Measurements from ENCODE around the gene THAP9.

The THAP9 gene

DNA sequence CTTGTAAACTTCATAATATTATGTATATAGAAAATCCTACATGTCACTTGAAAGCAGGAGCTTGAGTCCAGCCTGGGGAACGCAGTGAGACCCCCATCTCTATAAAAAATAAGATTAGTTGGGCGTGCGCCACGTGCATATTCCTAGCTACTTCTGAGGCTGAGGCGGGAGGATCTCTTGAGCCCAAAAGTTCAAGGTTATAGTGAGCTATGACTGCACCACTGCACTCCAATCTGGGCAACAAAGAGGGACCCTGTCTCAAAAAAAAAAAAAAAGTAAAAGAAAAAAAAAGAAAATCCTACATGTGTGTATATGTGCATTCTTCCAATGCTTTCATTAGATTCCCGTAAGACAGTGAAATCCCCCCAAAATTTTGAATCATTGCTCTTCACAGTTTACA lies 11.2 kb upstream of the THAP9 start:
- TF ChIP-seq, protein P1, sequence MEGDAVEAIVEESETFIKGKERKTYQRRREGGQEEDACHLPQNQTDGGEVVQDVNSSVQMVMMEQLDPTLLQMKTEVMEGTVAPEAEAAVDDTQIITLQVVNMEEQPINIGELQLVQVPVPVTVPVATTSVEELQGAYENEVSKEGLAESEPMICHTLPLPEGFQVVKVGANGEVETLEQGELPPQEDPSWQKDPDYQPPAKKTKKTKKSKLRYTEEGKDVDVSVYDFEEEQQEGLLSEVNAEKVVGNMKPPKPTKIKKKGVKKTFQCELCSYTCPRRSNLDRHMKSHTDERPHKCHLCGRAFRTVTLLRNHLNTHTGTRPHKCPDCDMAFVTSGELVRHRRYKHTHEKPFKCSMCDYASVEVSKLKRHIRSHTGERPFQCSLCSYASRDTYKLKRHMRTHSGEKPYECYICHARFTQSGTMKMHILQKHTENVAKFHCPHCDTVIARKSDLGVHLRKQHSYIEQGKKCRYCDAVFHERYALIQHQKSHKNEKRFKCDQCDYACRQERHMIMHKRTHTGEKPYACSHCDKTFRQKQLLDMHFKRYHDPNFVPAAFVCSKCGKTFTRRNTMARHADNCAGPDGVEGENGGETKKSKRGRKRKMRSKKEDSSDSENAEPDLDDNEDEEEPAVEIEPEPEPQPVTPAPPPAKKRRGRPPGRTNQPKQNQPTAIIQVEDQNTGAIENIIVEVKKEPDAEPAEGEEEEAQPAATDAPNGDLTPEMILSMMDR (IDR thresholded peaks at IDR 0.05; ENCODE audit: low read depth, low read length, missing control alignments), result no peak
- peak overlapping the region; percentile 99 for H3K4me3 ChIP-seq (replicated peaks; ENCODE audit: low read depth, low read length)
- DNase-seq (ENCODE audit: extremely low read depth, low read depth), result no peak

DNA sequence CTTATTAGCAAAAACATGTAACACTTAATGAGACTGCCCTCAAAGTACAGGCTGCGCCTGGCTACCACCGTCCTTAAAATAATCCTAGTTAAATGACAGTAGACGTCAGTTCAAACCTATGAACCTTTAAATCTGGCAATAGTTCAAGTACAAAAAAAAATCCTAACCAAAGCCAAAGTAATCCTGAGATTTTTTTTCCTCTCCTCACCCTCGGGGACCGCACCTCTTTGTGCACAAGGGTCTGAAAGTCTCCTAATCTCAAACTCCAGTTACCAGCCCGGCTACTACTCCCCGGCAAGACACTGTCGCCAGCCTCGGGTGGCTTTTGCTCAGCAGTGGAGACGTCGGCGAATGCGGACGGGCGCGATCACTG lies 10.0 kb upstream of the THAP9 start:
- TF ChIP-seq, protein P1 (IDR thresholded peaks at IDR 0.05; ENCODE audit: low read depth, low read length, missing control alignments), result no peak
- DNase-seq (ENCODE audit: extremely low read depth, low read depth), result no peak
- peak overlapping the region; percentile 99 for H3K4me3 ChIP-seq (replicated peaks; ENCODE audit: low read depth, low read length)

DNA sequence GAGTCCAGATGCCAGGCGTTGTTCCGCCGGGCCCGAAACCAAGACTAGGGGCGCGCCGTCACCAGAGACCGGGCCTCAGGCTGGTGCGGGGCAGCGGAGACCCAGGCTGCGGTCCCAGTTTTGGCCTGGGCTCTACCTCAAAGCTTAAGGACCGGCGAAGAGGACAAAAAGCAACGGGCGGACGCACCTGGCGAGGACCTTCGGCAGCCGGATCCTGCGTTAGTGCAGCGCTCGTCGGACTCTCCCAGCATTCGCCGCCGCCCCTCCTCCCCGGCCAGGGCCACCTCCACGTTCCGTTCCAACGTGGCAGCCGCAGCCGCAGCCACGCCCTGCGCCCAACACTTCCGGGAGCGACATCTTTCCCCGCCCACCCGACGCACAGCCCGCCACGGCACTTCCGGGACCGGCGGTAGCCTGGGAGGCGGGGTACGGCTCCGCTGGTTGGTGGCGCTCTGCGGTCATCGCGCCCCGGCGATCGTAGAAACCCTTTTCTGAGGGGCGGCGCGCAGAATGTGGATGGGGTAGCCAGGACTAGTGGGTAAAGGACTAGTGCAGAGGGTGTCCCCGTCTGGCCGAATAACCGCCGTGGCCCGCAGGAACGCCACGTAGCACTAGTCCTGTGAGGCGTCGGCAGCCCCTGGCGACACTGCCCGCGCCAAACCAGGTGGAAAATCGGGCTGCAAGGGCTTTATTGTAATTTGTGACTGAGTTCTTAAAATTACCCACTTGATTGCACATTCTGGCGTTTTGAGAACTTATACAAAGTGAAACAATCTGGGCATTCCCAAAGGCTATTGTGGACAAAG lies 9.4 kb upstream of the THAP9 start, which contains the start of gene SEC31A:
TSS of gene SEC31A (minus strand) at position 253 of the 806 bp plus-strand sequence. CDS start 9,217 bp downstream, outside the sequence.
- DNase-seq (ENCODE audit: extremely low read depth, low read depth), result peak; percentile 67
- TF ChIP-seq, protein P1 (IDR thresholded peaks at IDR 0.05; ENCODE audit: low read depth, low read length, missing control alignments), result no peak
- peak within 1 kb of the TSS; percentile 99 for H3K4me3 ChIP-seq (replicated peaks; ENCODE audit: low read depth, low read length)

DNA sequence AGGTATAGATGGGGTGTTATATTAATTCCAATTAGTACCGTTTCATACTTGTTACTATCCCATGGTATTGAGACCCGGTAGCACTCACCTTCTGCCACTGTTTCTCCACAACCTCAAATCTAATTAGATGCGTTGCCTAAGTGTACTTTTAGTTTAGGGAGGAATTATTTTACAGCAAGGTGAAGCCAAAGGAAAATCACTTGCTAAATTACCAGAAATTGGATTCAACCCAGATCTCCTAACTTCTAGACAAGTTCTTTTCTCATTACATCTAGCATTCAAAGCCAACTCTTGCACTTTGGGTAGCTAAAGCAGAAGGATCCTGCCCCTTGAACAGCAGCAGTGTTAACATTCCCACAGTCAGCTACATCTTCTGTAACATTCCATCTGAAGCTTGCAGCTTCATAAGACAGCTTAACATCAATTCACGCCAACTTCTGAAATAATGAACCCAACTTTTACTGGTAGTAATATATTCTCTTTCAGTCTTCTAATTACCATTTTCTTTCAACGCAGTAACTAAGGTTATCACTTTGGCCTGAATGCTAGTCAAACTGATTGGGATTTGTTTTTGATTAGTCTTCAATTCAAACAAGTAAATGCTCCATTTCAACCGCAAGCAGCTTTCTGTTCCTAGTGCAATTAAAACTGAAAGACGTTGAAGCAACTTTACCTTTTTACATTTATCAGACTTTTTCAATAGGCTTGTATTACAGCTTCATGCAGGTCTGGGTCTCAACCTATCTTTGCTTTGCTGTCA lies 8.6 kb upstream of the THAP9 start:
- TF ChIP-seq, protein P1 (IDR thresholded peaks at IDR 0.05; ENCODE audit: low read depth, low read length, missing control alignments), result no peak
- DNase-seq (ENCODE audit: extremely low read depth, low read depth), result no peak
- H3K4me3 ChIP-seq (replicated peaks; ENCODE audit: low read depth, low read length), result peak overlapping the region; percentile 99

DNA sequence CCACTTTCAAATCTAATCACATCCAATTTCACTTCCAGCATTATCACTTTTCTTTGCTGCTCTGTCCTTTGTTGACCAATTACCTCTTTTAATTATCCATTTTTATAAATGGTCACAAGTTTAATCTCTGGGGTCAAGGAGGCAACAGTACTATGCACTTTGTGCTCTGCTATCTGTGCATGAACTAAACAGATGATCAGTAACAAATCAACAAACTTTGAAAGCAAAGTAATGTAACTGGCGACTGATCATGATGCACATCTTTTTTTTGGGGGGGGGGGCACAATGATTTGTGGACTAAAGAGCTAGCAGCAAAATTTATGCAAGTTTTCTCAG lies 8.1 kb upstream of the THAP9 start:
- no peak for DNase-seq (ENCODE audit: extremely low read depth, low read depth)
- TF ChIP-seq, protein P1 (IDR thresholded peaks at IDR 0.05; ENCODE audit: low read depth, low read length, missing control alignments), result no peak
- H3K4me3 ChIP-seq (replicated peaks; ENCODE audit: low read depth, low read length), result no peak overlapping the region

DNA sequence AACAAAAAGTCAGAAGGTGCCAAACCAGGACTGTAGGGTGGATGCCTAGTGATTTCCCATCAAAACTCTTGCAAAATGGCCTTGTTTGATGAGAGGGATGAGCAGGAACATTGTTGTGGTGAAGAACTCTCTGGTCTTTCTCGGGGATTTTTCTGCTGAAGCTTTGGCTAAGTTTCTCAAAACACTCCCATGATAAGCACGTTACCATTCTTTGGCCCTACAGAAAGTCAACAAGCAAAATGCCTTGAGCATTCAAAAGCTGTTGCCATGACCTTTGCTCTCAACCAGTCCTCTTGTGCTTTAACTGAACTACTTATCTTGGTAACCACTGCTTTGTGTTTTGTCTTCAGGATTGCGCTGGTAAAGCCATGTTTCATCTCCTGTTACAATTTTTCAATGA lies 6.6 kb upstream of the THAP9 start:
- H3K4me3 ChIP-seq (replicated peaks; ENCODE audit: low read depth, low read length), result no peak overlapping the region
- no peak for DNase-seq (ENCODE audit: extremely low read depth, low read depth)
- TF ChIP-seq, protein P1 (IDR thresholded peaks at IDR 0.05; ENCODE audit: low read depth, low read length, missing control alignments), result no peak
